ENCODE data around the gene MARK1.

The MARK1 gene

GRCh38 chr1:220711056-220711809, 183.3 kb downstream of the MARK1 start:
- TF ChIP-seq NFIC (IDR thresholded peaks at IDR 0.05) (no peak), CEBPB (IDR thresholded peaks at IDR 0.05) (no peak)

Measured in Ishikawa (cell line).